Measurements from ENCODE around the gene DDC. TPM values are rescaled to one million over a fixed set of nuclear protein-coding genes. Genes with fewer than 3 reads are reported as not detected.

The DDC gene
- total RNA-seq, 1 donor from 2014 or later: not detected

DNA sequence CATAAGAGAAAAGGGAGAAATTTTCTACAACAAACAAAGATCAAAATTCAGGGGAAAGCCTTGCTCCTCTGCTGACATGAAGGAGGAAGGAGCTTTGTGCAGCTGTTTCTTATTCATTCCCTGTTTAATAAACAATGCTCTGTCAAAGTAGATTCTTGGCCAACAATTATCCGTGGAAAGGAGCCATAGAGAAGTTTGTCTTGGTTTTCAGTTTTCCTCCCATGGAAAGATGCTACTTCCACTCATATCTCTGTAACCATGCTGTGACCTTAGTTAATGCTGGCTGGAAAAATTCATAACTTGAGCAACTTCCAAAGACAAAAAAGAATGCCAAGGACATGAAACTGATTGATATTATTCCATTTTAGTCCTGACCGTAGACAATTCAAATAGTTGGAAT lies 8.1 kb downstream of the DDC start:
- Mint-ChIP-seq H3K4me3 (no peak overlapping the region), H3K36me3 (no peaks in the 10 kb centered on the region), H3K27ac (no peak overlapping the region), H3K9me3 (no peaks in the 10 kb centered on the region), H3K4me1 (no peaks in the 10 kb centered on the region), H3K27me3 (ENCODE audit: low read depth) (peaks cover 21% of the 10 kb centered on the region)
- TF ChIP-seq, protein P1, sequence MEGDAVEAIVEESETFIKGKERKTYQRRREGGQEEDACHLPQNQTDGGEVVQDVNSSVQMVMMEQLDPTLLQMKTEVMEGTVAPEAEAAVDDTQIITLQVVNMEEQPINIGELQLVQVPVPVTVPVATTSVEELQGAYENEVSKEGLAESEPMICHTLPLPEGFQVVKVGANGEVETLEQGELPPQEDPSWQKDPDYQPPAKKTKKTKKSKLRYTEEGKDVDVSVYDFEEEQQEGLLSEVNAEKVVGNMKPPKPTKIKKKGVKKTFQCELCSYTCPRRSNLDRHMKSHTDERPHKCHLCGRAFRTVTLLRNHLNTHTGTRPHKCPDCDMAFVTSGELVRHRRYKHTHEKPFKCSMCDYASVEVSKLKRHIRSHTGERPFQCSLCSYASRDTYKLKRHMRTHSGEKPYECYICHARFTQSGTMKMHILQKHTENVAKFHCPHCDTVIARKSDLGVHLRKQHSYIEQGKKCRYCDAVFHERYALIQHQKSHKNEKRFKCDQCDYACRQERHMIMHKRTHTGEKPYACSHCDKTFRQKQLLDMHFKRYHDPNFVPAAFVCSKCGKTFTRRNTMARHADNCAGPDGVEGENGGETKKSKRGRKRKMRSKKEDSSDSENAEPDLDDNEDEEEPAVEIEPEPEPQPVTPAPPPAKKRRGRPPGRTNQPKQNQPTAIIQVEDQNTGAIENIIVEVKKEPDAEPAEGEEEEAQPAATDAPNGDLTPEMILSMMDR (IDR thresholded peaks at IDR 0.05; ENCODE audit: unreplicated experiment): no peak
- DNase-seq (ENCODE audit: low spot score in 2 of 2, unreplicated experiment in 2 of 2): no peak

DNA sequence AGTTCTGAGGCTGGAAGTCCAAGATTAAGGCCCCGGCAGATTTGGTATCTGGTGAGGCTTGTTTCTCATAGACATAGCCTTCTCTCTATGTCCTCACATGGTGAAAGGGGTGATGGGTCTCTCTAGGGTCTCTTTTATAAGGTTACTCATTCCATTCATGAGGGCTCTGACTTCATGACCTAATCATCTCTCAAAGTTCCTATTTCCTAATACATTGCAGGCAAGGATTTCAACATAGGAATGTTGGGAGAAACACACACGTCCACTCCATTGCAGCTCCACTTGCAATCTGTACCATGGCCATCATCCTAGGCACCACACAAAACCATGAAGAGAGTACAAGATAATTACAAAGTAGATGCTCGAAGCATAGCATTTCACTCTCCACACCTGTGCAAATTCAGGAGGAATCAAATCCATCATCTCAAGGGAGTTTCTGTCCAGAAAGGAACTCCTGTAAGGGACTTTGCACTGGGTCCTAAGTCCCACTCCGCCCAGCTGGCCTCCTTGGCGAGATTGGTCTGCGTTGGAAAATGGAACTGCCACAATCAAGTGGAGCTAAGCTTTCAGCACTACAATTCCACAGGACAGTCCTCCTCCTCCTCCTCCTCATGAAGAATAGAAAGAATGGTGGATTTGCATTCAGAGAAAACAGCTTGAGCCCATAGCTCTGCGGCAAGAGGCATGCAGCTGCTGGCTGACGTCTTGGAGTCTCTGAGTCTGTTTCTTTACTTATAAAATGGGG lies 8.8 kb downstream of the DDC start:
- no peaks in the 10 kb centered on the region for H3K4me1 Mint-ChIP-seq
- DNase-seq (ENCODE audit: low spot score in 2 of 2, unreplicated experiment in 2 of 2): no peak
- H3K4me3 Mint-ChIP-seq: no peak overlapping the region
- peaks cover 22% of the 10 kb centered on the region for H3K27me3 Mint-ChIP-seq (ENCODE audit: low read depth)
- H3K27ac Mint-ChIP-seq: no peak overlapping the region
- H3K36me3 Mint-ChIP-seq: no peaks in the 10 kb centered on the region
- H3K9me3 Mint-ChIP-seq: no peaks in the 10 kb centered on the region
- TF ChIP-seq, protein P1 (IDR thresholded peaks at IDR 0.05; ENCODE audit: unreplicated experiment): no peak

DNA sequence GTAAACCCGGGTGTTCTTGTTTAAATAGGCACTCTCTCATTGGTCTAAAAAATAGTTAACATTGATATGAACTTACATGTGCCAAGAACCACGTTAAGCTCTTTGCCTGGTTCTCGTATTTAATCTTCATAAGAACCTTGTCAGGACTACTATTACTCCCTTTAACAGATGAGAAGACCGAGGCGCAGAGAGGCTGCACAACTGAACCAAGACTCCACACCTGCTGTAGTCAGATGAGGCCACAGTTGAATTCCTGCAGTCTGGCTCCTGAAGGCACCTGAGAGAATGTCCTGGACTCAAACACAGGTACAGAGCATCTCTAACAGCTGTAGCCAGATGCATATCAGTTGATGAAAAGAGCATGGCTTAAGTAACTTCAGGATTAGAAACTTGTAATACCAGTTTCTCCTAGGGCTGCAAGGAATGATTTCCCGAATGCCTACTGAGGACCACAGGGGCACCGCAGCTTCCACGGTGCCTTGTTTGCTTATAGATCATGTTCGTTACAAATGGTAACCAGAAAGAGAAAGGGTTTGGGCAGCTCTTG lies 9.5 kb downstream of the DDC start:
- no peaks in the 10 kb centered on the region for H3K4me1 Mint-ChIP-seq
- H3K36me3 Mint-ChIP-seq: no peaks in the 10 kb centered on the region
- no peak overlapping the region for H3K4me3 Mint-ChIP-seq
- no peak for DNase-seq (ENCODE audit: low spot score in 2 of 2, unreplicated experiment in 2 of 2)
- H3K27ac Mint-ChIP-seq: no peak overlapping the region
- TF ChIP-seq, protein P1 (IDR thresholded peaks at IDR 0.05; ENCODE audit: unreplicated experiment): no peak
- H3K9me3 Mint-ChIP-seq: no peaks in the 10 kb centered on the region
- peaks cover 20% of the 10 kb centered on the region for H3K27me3 Mint-ChIP-seq (ENCODE audit: low read depth)

- DNase-seq (ENCODE audit: low spot score in 2 of 2, unreplicated experiment in 2 of 2): no peak
- Mint-ChIP-seq H3K4me3 (no peak overlapping the region), H3K9me3 (no peaks in the 10 kb centered on the region), H3K4me1 (no peaks in the 10 kb centered on the region), H3K36me3 (no peaks in the 10 kb centered on the region), H3K27ac (no peak overlapping the region), H3K27me3 (ENCODE audit: low read depth) (peaks cover 19% of the 10 kb centered on the region)
- TF ChIP-seq, protein P1 (IDR thresholded peaks at IDR 0.05; ENCODE audit: unreplicated experiment): no peak
Observed at GRCh38 chr7:50554431-50555322, 10.5 kb downstream of the DDC start.

DNA sequence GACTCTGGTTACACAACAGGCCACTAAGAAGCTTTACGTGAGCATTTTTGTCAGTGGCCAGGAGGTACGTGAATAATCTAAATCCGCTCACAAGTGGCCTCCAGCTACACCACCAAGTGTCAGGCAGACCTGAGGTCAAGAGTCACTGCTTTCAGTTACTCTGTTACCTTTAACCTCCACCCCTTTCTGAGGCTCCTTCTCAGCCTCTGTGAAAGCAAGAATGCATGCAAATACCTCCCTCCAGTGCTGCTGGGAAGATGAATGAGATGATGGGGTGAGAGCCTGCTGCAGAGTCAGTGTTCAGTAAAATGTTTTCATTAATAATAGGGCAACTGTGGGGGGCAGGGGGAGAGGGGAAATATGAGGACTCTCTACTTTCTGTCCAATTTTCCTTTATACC lies 11.2 kb downstream of the DDC start:
- no peak for DNase-seq (ENCODE audit: low spot score in 2 of 2, unreplicated experiment in 2 of 2)
- TF ChIP-seq, protein P1 (IDR thresholded peaks at IDR 0.05; ENCODE audit: unreplicated experiment): no peak
- Mint-ChIP-seq H3K4me1 (no peaks in the 10 kb centered on the region), H3K9me3 (no peaks in the 10 kb centered on the region), H3K27ac (no peak overlapping the region), H3K36me3 (no peaks in the 10 kb centered on the region), H3K27me3 (ENCODE audit: low read depth) (peaks cover 16% of the 10 kb centered on the region), H3K4me3 (no peak overlapping the region)
